NCI-H446 (cell line): ENCODE data around the gene GIT2.
"Not testable (repeated sequence)": the region's sequence is repeated elsewhere in the genome, so short reads cannot be mapped to it uniquely, and the experiment has no call there.

Experiments used
- DNase-seq, 2 experiments: peaks; one replicate each; lab custom pipeline; 2025; lab: John Stamatoyannopoulos, UW

GIT2 gene

DNA sequence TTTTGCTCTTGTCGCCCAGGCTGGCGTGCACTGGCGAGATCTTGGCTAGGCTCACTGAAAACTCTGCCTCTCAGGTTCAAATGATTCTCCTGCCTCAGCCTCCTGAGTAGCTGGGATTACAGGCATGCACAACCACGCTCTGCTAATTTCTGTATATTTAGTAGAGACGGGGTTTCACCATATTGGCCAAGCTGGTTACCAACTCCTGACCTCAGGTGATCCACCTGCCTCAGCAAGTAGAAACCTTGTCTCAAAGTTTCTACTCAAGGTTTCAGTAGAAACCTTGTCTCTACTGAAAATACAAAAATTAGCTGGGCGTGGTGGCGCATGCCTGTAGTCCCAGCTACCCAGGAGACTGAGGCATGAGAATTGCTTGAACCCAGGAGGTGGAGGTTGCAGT lies 104.4 kb downstream of the GIT2 start:
- not testable (repeated sequence) for DNase-seq

DNA sequence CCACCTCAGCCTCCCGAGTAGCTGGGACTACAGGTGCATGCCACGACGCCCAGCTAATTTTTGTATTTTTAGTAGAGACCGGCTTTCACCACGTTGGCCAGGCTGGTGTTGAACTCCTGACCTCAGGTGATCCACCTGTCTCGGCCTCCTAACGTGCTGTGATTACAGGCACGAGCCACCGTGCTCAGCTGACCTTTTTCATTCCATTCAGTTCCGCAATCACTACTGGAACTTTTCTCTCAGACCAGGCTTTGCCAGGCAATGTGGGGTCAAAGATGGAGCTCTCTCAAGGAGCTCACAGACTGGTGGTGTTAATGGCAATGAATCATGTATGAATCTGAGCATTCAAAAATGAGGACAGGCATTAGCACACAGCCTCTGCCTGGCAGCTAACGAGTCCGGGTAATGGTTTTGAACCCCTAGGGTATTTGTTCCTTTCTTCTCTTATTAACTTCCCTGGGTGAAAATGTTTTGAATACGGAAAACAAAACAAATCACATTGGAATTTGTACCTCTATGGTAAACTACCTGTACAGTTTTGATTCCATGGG lies 105.5 kb downstream of the GIT2 start:
- peak in 1 of 2 experiments; percentile 18 for DNase-seq

DNA sequence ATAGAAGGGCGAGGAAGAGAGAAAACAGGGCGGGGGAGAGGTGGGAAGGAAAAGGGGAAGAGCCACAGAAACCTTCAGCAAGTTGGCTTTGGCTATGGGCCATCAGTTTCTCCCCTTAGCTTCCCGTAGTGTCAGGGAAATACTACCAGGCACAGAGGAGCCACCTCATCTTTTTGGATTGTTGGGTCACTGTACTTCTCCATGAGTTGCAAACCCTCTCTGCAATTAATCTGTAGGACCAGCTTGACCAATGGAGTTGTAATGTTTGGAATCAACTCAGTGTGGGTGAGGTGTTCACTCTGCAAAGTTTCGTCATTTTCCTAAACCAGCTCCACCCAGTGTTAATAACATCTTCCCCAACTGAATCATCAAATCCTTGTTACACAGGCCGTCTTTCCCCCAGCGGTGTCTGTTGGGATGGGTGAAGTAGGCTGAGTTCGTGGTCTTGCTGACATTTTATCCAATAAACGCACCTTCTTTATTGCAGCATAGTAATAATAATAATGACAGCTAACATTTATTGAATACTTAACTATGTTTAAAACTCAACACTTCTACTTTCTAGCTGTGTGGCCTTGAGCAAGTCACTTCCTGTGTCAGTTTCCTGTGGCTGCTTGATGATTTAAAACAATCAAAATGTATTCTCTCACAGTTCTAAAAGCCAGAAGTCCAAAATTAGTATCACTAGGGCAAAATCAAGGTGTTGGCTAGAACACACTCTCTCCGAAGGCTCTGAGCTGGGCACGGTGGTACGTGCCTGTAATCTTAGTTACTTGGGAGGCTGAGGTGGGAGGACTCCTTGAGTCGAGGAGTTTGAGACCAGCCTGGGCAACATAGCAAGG lies 107.8 kb downstream of the GIT2 start:
- DNase-seq: no peak

DNA sequence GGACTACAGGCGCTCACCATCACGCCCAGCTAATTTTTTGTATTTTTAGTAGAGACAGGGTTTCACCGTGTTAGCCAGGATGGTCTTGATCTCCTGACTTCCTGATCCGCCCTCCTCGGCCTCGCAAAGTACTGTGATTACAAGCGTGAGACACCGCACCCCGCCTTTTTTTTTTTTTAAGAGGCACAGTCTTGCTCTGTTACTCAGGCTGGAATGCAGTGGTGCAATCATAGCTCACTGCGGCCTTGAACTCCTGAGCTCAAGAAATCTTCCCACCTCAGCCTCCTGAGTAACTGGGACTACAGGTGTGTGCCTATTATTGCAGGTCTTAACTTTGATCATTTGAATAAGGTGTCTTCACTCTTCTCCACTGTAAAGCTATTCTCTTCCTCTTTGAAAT lies 110.6 kb downstream of the GIT2 start:
- DNase-seq: no peak

- DNase-seq: no peak
These were observed 112.7 kb downstream of the GIT2 start for GRCh38 chr12:109883461-109883860.

DNA sequence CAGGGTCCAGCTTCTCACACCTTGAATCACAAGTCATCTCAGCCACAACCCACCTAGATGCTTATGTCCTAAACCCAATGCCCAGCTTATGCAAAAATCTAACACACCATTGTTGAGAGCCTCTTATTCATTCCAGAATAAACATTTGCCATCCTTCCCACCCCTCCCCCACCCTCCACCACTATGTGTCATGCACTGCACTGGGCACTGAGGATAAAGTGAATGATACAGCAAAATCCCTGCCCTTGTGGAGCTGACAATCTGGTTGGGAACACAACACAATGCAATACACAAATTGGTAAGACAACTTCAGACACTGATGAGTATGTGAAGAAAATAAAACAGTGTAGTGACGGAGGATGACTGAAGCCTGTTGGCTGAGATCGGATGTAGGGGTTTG lies 114.4 kb downstream of the GIT2 start:
- DNase-seq: no peak

DNA sequence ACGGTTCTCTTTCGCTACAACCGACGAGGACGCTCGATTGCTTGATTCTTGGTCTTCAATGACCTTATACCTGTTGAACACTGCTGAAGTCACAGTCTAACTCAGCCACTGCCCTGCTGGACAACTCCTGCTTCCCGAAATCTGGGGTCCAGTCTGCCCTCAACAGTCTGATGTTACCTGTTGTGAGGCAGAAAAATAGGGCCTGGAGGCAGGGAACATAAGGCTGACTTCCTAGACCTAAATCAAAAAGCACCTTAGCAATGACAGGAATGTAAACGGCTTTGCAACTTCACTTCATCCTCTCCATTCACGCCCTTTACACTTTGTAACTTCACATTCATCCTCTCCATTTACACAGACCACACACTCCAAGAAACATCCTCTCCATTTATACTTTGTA lies 115.2 kb downstream of the GIT2 start:
- no peak for DNase-seq

GRCh38 chr12:109880043-109880931 lies 115.9 kb downstream of the GIT2 start, which contains the start of gene GLTP:
GLTP (minus strand) TSS chr12:109880541; CDS start chr12:109880374, 167 bp downstream.
- peak; percentile 47 to 91 for DNase-seq
